HG02840 (cell line): ENCODE measurements around the gene IFIH1.

Source experiments
- ATAC-seq: cut with Tn5 transposase; IDR thresholded peaks from one replicate; pipeline ENCODE4 v1.9.1; 2021; ENCODE audit warnings: mild to moderate bottlenecking, moderate library complexity, moderate number of reproducible peaks; ENCODE audit not compliant: unreplicated experiment, low FRiP score

Gene IFIH1

DNA sequence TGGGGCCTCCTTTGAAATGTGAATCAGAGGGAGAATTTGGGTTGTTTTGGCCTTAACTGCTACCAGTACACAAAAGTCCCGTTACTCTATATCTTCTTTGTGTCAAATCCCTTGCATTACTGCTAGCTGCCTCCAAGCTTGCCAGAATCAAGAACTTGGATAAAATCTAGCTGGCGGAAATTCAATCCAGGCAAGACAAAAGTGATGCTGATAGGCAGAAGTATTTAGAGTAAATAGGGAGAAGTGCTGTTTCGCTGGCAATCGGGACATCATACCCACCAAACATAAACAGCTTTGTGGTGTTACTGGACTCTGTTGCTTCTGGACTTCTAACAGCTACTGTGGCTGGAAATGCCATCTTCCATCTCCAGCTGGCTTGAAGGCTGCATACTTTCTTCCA lies 2.5 kb downstream of the IFIH1 start:
- ATAC-seq = no peak

DNA sequence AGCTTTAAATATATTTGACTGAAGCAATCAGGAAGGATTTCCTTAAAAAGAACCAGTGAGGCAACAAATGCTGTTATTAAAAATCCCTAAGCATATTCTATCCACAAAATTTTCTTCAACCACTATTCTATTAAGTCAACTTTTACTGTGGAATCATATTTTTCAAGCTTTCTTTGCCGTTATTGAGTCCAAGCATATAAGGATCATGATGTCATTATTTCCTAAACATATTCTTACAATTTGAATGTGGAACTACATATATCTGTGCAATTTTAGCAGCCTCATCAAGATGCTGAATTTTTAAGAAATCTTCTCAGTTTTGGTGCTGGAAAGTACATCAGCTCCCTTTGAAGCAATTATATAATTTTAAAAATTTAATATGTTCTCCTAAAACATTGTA lies 5.6 kb downstream of the IFIH1 start:
- no peak for ATAC-seq

DNA sequence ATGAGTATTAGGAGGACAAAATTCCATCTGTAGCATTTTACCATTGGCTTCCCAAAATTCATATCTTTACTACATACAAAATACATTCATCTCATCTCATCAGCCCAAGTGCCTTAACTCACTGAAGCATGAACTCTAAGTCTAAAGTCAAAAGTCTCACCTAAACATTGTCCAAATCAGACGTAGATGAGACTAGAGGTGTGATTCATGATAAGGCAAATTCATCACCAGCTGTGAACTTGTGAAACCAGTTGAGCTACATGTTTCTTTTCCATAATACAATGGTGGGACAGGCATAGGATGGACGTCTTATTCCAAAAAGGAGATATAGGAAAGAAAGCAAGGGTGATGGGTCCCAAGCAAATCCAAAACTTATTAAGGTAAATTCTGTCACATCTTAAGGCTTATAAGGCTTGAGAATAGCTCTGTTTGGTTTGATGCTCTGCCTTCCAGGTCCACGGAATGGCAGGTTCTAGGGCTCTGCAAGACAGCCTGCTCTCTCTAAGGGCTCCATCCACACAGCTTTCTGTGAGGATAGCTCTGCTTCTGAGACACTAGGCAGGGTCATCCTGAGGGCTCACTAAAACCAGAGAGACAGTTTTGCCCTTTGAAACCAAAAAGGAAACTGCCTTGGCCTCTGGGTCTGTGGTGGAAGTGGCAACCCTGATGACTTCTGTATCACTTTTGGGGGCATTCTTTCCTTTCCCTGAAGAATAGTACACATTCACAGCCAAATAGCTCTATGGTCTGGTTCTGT lies 9.6 kb downstream of the IFIH1 start:
- no peak for ATAC-seq

DNA sequence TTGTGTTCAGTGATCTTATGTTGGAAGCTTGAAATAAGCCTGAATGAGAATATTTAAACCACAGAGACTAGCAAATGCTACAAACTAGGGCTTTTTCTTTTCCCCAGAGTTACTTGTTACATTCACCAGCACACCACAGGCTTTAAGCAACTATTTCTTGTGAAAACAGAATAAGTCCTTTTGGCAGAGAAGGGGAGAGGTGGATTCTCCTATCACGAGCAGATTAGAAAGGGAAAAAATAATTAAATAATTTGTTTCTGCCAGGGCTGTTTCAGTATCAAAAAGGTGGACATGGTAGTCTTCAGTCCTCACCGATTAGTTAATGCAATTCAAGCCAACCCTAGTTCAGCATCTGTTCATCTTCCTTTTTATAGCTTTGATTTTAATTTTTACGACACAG lies 12.6 kb downstream of the IFIH1 start:
- ATAC-seq = no peak

DNA sequence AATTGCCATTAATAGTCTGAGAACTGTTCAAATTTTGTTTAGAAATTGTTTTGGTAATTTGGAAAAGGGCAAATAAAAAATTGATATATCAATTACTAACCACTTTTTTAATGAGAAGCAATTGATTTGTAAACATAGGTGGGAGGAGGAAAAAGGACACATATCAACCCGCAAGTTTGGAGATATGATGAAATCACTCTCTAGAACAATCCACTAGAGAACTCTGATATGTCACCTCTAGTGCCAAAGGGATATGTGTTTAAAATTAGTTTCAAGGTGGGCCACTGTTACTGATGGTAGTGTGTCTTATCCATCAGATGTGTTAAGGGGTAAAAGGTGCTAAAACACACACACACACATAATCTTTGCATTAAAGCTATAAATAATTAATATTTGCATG lies 16.6 kb downstream of the IFIH1 start:
- ATAC-seq = no peak

DNA sequence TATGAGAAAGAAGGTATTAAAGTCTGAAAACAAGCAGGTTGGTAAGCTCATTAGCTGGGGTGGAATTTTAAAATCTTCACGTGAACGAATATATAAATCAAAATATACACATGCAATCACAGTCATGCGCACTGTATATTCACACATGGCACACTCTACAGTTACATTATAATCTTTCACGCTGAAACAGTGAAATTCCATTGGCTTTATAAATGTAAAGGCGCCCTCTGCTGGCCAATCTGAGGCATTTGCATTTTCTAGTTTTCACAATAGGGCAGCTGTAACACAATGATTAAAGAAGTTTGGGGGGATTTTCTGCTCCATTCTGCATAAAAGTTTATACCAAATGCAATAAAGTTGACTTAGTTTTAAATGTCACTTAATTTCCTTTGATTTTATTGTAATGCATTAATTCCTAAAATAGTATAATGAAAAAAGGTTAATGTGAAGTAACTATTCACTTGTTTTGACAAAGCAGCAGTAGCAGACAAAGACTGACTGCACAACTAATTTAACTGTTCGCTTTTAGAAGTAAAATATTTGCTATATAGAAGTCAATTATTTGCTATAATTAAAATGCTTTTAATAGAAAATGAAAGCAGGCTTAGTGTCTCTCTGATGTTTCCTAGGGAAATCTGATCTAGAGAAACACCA lies 17.2 kb downstream of the IFIH1 start:
- ATAC-seq = no peak

DNA sequence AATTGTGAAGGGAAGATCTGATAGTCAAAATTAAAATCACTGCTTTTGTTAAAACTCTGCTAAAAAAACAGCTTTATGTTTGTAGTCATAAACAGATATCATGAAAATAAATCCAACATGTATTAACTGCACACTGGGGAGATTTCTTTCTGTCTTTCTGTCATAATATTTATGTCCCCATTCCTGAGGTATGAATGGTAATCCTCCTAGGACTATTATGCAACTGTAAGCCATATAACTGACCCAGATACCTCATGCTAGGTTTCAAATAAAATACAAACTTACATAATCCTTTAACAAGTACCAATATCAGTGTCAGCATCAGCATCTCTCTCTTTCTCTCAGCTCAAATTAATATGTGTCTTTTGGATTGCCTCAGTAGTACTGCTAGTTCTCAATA lies 18.2 kb downstream of the IFIH1 start:
- no peak for ATAC-seq

DNA sequence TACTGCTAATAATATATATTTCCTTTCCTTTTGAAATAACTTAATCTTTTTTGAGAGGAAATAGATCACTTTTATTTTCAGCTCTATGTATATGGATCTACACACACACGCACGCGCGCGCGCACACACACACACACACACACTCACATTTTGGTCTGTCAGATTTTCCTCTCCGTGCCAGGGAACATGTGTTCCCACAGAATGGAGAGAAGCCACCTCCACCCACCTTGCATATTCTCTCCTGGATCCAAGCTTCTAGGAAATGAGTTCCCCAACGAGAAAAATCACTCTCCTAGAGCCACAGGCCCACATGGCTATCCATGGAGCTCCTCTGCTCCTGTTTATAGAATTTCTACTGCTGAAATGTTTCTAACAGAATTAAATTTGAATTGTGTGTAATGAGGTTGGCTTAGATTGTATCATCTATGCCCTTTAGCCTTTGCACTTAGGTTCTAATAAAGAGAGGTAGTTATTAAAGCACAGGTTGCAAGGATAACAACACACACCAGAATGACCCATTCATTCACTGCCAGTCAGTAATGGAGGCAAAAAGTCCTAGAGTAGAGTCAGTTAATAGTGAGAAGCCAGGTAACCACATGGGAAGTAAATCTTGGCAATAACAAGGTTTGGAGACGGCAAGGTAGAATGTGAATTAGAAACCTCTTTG lies 19.7 kb downstream of the IFIH1 start:
- no peak for ATAC-seq

DNA sequence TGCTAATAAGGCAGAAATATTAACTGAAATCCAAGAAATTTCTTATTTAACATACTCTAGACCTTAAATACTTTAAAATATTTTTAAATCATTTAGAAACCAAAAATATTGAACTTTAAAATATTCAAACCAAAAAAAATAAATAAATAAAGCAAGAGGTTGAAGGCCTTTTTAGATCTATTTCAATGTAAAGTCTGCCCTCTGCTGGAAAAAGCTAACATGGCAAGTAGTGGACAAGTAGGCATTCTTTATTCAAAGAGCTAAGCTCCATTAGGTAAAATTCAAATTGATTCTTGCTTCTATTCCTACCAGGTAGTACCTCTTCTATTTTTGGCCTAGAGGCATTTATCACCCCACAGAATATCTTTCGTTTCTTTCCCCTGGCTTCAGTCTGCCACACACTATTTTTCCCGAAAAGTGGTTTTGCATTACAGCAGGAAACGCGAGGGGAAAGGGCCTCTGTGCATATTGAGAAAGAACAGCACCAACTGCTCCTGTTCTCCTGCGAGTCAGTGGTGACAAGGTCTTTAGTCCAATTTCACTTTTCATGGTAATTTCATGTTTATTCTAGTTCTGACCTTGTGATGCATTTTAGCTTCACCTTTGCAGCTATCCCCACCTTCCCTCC lies 20.4 kb downstream of the IFIH1 start:
- no peak for ATAC-seq

DNA sequence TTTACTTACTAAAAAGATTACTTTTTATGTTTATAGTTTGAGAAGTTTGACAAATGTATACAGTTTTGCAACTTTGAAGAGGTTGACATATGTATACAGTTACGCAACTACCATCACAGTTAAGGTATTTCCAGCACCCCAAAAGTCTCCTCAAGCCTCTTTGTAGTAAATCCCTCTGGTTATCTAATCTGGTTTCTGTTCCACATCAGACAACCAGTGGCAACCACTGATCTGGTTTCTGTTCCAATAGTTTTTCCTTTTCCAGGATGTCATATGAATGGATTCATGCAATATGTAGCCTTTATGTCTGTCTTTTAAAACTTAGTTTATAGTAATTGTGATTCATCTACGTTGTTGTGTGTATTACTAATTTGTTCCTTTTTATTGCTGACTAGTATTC lies 23.5 kb downstream of the IFIH1 start:
- no peak for ATAC-seq

DNA sequence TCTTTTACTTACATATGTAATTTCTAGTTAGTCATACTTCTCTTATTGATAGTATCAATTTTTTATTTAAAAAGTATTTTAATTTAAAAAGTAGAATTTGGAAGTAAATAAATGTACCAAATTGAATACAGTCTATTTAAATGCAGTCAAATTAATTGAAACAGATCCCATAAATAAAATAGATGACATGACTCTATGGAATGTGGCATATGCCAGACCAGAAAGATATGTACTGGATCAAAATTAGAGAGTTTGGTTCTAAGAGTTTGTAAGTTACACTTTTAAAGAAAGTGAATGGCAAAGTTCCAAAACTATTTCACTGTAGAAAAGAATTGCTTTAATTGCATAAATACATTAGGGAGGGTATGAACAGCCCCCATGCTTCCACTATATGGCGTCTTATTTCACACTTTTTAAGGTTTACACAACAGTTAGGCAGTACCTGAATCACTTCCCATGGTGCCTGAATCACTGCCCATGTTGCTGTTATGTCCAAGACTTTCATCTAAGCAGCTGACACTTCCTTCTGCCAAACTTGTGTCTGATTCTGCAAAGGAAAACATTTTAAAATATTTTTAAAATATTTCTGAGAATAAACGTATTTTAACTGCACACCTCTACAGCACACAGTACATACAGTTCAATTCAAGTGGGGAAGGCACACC lies 25.2 kb downstream of the IFIH1 start:
- ATAC-seq = no peak

DNA sequence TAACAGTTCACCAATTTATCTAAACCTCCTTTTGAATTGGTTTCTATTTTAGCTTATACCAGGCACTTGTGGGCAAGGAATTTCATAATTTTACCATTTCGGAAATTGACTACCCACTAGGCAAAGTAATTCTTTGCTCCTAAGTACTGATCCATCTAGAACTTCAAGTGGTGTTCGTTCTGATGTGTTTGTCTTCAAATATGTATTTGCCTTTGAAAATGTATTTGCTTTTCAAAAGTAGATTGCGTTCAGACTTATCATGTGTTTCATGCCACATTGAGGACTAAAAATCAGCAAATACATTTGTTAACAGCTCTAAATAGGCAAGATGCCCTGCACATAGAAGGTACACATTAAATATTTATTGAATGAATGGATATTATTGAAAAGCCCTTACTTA lies 26.7 kb downstream of the IFIH1 start:
- no peak for ATAC-seq

DNA sequence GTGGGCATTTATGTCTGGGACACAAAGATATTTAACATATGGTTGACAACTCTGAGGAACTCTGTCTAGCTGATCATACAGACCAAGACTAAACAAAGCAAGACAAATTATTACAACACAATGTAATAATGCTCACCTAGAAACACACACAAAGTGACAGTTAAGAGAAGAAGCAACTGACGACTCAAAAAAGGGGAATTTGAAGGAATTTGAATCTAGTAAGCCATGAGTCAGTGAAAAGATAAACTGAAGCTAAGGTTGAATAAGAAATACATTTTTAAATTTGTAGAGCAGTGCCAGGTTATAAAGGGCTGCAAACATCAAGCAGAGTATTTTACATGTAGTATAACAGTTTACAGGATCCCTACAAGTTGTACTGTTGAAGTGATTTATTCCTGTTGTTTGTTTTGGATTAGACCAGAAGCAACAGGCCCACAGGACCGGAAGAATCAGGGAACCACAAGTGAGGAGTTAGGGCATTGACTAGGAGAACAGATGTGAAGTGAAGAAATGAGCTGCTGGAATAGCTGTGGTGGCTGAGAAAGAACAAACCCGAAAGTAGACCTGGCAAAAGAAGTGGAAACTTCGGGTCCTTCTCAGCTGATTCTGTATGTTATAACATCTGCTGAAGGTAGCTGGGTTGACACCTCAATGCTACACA lies 35.6 kb downstream of the IFIH1 start:
- ATAC-seq = no peak

DNA sequence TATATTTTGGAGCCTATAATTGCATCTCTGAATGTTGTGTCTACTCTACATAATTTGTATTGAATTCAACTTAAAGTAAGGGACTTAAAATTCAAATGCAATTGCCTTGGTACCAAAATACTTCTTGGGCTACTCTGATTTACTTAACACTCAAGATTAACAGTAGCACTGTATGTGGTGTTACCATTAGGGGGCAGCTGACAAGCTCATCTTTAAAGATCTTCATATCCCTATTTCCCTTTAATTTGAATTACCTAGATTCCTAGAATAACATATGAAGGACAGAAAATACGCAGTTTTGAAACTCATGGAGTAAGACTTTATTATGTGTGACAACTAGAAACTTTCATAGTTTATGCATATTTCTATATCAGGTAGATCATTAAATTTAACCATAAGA lies 37.8 kb downstream of the IFIH1 start:
- ATAC-seq = no peak

DNA sequence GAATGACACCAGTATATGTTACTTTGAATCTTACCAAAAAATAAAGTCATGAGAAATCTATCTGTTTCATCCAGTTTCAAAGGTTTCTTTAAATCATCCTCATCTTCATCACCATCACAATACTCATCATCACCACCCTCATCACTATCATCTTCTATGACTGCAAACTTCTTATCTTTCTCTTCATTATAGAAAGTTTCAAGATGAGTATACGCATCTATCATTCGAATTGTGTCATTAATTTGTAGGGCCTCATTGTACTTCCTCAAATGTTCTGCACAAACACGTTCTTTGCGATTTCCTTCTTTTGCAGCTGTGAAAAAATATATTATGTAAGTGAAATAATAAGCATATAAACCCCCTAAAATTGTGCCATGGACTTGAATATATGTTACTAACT lies 41.1 kb downstream of the IFIH1 start:
- no peak for ATAC-seq

DNA sequence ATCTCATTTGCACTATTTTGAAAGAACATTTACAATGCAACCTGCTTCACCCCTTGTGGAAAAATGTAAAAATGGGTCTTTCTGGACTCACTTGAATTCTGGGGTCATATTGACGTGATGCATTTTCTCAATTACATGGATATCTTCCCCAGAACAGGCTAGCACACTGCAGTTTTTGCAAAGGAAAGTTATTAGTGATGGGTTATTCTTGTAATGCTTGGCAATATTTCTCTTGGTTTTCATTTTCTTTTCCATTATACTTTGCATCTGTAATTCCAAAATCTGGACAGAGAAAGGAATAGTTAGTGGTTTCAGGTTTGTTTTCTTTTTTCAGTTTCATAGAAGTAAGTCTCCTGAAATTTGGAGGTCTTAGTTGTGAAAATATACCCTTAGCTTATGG lies 50.5 kb downstream of the IFIH1 start:
- no peak for ATAC-seq

DNA sequence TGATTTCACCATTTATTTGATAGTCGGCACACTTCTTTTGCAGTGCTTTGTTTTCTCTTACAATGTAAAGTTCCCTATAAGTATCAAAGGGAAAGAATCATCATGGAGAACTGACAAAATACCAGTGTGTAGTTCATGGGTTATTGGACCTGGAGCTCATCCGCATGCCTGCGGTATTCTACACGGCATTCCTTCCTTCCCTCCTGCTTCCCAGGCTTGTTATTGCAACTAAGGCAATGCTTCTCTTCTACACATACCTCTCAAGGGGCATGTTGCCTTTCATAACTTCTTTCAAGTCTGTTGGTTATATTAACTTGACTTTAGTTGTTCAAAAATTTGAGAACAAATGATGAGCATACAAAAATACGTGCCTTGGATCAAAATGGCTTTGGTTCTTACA lies 51.0 kb downstream of the IFIH1 start:
- ATAC-seq = no peak

DNA sequence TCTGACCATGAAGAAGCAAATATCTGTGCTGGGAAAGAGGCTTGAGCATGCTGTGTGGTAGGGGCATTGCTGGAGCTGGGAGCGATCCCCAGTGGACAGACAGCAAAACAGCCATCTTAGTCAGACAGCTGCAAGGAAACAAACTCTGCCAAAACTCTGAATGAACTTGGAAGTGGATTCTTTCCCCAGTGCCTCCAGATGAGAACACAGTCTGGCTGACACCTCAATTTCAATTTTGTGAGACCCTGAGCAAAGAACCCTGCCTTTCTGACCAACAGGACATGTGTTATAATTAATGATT lies 52.1 kb downstream of the IFIH1 start:
- ATAC-seq = no peak

DNA sequence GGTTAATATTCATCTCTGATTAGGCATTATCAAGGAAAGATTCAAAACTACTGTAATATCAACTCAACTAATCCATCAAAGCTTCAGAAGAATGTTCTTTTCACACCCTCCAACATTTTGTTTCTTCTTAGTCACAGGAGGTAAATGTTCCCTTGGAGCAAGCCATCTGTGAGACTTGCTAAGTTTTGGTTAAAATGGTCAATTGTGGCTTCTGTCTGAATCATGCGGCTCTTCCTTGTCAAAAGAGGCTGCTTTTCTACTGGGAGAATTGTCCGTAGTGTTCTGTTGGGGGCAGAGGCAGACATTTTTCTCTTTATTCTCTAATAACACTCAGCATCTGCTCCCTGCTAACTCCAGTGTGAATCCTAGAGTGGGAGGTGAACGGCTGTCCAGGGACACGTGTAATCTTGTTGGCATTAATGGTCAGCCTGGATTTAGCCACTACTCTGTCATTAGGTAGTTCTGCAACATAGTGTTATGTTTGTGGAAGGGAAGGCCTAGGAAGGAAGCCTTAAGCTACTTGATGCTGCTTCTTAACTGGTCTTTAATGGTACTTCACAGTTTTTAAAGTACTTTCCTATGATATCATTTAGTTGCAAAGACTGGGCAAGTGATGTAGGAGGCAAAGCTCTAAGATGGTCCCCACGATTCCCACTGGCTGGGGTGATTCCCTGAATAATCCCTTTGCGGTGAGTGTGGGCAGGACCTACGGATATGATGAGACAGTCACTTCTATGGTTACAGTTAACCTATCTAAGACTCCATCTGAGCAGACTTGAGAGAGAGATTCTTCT lies 52.6 kb downstream of the IFIH1 start:
- no peak for ATAC-seq
